ENCODE data around the gene SIL1.

SIL1 gene

GRCh38 chr5:138955671-138956295 lies 242.4 kb downstream of the SIL1 start:
- TF ChIP-seq EZH2 (IDR thresholded peaks at IDR 0.05; ENCODE audit: borderline replicate concordance, low read length) (no peak), CTCF (IDR thresholded peaks at IDR 0.05; ENCODE audit: low read length) (no peak)
- H3K27me3 ChIP-seq (ENCODE audit: insufficient read depth, low read length), result no peaks in the 10 kb centered on the region
- no peaks in the 10 kb centered on the region for H3K9me2 ChIP-seq (ENCODE audit: low read depth, low read length)
- no peak overlapping the region for H3K9ac ChIP-seq (ENCODE audit: low read length)
- H3F3A ChIP-seq (ENCODE audit: insufficient read depth, low read length), result no peaks in the 10 kb centered on the region
- no peaks in the 10 kb centered on the region for H3K9me3 ChIP-seq (ENCODE audit: low read length)
- peaks cover 15% of the 10 kb centered on the region for H3K4me1 ChIP-seq (ENCODE audit: insufficient read depth, low read length, severe bottlenecking)
- H3K4me3 ChIP-seq (ENCODE audit: low read depth, low read length, poor library complexity, severe bottlenecking), result no peak overlapping the region
- H3K4me2 ChIP-seq (ENCODE audit: low read length), result no peak overlapping the region
- H4K20me1 ChIP-seq (ENCODE audit: insufficient read depth, low read length), result no peaks in the 10 kb centered on the region
- H2AFZ ChIP-seq (ENCODE audit: low read length), result no peak overlapping the region
- H3K27ac ChIP-seq (ENCODE audit: low read depth, low read length, poor library complexity, severe bottlenecking), result no peak overlapping the region
- H3K36me3 ChIP-seq (ENCODE audit: insufficient read depth, low read length), result no peaks in the 10 kb centered on the region
- H3K79me2 ChIP-seq (ENCODE audit: insufficient read depth, low read length), result no peaks in the 10 kb centered on the region

- Histone ChIP-seq H3K9me2 (ENCODE audit: low read depth, low read length) (no peaks in the 10 kb centered on the region), H3K9me3 (ENCODE audit: low read length) (no peaks in the 10 kb centered on the region), H3K4me3 (ENCODE audit: low read depth, low read length, poor library complexity, severe bottlenecking) (no peak overlapping the region), H3K79me2 (ENCODE audit: insufficient read depth, low read length) (no peaks in the 10 kb centered on the region), H3K9ac (ENCODE audit: low read length) (no peak overlapping the region), H3K27me3 (ENCODE audit: insufficient read depth, low read length) (no peaks in the 10 kb centered on the region), H3K4me2 (ENCODE audit: low read length) (no peak overlapping the region), H4K20me1 (ENCODE audit: insufficient read depth, low read length) (no peaks in the 10 kb centered on the region), H3F3A (ENCODE audit: insufficient read depth, low read length) (no peaks in the 10 kb centered on the region), H3K4me1 (ENCODE audit: insufficient read depth, low read length, severe bottlenecking) (peaks cover 15% of the 10 kb centered on the region), H3K36me3 (ENCODE audit: insufficient read depth, low read length) (no peaks in the 10 kb centered on the region), H2AFZ (ENCODE audit: low read length) (no peak overlapping the region), H3K27ac (ENCODE audit: low read depth, low read length, poor library complexity, severe bottlenecking) (no peak overlapping the region)
- TF ChIP-seq CTCF (IDR thresholded peaks at IDR 0.05; ENCODE audit: low read length), result no peak
- no peak for TF ChIP-seq EZH2 (IDR thresholded peaks at IDR 0.05; ENCODE audit: borderline replicate concordance, low read length)
Observed at GRCh38 chr5:138955013-138955660, 243.0 kb downstream of the SIL1 start.

DNA sequence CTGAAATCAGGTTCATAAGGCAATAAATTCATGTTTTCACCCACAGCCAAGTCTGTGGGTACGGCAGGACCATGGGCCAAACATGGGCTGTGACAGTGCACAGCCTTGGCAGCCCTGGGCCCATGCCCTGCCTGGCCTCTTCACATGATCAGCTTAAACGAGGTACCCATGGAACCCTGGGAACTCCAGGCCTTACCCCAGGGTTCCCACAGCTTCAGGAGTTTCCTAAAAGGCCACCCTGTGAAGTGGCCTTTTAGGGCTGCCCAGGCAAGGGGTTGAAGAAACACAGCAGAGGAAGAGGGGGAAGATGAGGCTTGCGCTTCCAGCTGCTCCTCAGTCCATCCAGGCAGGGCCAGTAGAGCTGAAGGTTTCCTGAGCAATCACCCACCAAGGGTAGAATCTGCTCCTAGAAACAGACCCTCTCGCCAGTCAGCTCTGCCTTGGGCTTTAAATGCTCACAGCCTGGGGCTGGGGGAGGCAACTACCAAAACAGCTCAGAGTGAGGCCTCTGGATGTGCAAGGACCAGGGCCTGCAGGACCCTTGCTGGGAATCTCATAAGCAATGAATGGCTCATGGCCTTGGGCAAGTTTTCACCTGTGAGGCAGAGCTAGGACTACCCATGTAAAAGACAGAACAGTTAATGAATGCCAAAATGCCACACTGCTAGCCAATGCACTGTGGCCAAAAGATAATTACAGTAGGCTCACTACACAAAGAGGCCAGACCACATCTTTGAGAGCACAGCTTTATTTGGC lies 243.7 kb downstream of the SIL1 start:
- Histone ChIP-seq H3K36me3 (ENCODE audit: insufficient read depth, low read length) (no peaks in the 10 kb centered on the region), H4K20me1 (ENCODE audit: insufficient read depth, low read length) (no peaks in the 10 kb centered on the region), H3K4me2 (ENCODE audit: low read length) (no peak overlapping the region), H3K79me2 (ENCODE audit: insufficient read depth, low read length) (no peaks in the 10 kb centered on the region), H3K27me3 (ENCODE audit: insufficient read depth, low read length) (no peaks in the 10 kb centered on the region), H3F3A (ENCODE audit: insufficient read depth, low read length) (no peaks in the 10 kb centered on the region), H2AFZ (ENCODE audit: low read length) (no peak overlapping the region), H3K9ac (ENCODE audit: low read length) (no peak overlapping the region), H3K9me3 (ENCODE audit: low read length) (no peaks in the 10 kb centered on the region), H3K27ac (ENCODE audit: low read depth, low read length, poor library complexity, severe bottlenecking) (no peak overlapping the region), H3K4me3 (ENCODE audit: low read depth, low read length, poor library complexity, severe bottlenecking) (no peak overlapping the region), H3K9me2 (ENCODE audit: low read depth, low read length) (no peaks in the 10 kb centered on the region), H3K4me1 (ENCODE audit: insufficient read depth, low read length, severe bottlenecking) (peaks cover 15% of the 10 kb centered on the region)
- TF ChIP-seq EZH2 (IDR thresholded peaks at IDR 0.05; ENCODE audit: borderline replicate concordance, low read length) (no peak), CTCF (IDR thresholded peaks at IDR 0.05; ENCODE audit: low read length) (no peak)

All from OCI-LY1 (cell line).